Measurements from ENCODE around the gene FAM162B.
"Not testable (repeated sequence)": the region's sequence is repeated elsewhere in the genome, so short reads cannot be mapped to it uniquely, and the experiment has no call there.

The FAM162B gene

DNA sequence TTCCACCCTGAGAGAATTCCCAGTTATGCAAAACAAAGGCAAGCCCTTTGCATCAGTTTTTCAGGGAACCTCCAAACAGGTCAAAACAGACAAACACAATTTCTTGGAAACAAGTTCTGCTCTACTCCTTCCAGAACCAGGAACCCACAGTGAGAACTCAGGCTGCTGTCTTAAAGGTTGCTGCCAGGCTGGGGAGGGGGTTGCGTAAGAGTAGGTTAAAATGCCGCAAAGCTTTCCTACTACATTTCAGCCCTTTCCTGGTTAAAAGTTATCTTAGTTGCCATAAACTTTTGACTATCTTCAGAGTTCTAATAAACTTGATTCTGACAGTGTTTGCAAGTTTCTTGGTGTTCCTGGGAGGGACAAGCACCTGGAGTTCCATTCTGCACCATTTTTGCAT is 50.8 kb downstream of the FAM162B start:
- no peak for DNase-seq

DNA sequence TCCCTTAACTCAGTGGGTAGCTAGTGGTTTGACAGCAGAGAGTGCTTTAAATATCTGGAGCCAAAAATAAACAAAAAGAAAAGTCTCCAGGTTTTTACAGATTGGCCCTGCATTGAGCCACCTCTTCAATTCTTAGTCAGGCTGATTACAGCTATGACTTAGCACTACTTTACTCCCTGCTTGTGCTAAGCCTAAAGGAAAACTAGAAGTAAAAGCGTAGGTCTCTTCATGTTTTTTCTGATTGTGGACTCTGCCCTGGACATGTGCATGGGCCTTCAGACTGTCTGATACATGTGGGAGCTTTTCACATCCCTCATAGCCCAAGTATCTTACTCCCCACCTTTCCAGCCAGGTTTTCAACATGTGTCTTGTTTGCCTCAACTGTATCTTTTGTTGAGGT is 51.2 kb downstream of the FAM162B start:
- no peak for DNase-seq

DNA sequence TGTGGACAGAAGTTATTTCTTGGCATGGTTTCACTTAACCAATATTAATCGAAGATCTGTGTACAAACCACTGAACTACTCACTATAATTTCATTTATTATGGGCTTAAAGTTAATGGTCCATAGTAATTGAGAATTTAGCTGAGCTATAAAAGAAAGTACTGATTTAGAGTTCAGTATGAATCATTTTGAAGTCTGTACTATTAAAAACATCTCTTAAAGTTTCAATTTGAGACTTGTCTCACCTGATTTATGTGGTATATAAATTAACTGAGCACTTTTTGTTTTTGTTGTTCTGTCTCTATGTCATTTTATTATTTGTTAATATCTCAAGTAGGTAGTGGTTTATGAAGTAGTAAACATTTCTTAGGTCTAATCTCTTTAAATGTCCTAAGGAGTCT is 59.6 kb downstream of the FAM162B start:
- DNase-seq, result no peak

DNA sequence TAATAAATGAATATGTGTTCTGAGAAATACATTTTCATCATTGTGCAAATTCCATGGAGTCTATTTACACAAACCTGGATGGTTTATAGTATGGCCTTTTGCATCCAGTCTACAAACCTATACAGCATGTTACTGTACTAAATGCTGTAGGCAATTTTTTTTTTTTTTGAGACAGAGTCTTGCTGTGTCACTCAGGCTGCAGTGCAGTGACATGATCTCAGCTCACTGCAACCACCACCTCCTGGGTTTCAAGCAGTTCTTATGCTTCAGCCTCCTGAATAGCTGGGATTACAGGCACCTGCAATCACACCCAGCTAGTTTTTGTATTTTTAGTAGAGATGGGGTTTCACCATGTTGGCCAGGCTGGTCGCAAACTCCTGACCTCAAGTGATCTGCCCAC is 61.6 kb downstream of the FAM162B start:
- DNase-seq, result not testable (repeated sequence)

Measured in right hindlimb (tissue), 1 donor.